T-helper 2 cell treated with Interferon-gamma antibody and Interleukin-4, amounts not matched to agents 100 ng/mL and 5 ng/mL, for 36 hours (primary cell): ENCODE data around the gene FOXN3. TPM values are rescaled to one million over a fixed set of nuclear protein-coding genes. Genes with fewer than 3 reads are reported as not detected.

ENCODE experiments used
- intact Hi-C: fragments of 100-400 bp; cut with micrococcal nuclease; formaldehyde crosslinking; loops from one replicate; pipeline ENCODE4 v1.15.1; 2023
- total RNA-seq: library from RNA; stranded (reverse); gene quantifications from 2 replicates; pipeline ENCODE4 v1.2.3, GENCODE V29; 2022

FOXN3 gene
- total RNA-seq, 1 donor from 2014 or later = 109 TPM

DNA sequence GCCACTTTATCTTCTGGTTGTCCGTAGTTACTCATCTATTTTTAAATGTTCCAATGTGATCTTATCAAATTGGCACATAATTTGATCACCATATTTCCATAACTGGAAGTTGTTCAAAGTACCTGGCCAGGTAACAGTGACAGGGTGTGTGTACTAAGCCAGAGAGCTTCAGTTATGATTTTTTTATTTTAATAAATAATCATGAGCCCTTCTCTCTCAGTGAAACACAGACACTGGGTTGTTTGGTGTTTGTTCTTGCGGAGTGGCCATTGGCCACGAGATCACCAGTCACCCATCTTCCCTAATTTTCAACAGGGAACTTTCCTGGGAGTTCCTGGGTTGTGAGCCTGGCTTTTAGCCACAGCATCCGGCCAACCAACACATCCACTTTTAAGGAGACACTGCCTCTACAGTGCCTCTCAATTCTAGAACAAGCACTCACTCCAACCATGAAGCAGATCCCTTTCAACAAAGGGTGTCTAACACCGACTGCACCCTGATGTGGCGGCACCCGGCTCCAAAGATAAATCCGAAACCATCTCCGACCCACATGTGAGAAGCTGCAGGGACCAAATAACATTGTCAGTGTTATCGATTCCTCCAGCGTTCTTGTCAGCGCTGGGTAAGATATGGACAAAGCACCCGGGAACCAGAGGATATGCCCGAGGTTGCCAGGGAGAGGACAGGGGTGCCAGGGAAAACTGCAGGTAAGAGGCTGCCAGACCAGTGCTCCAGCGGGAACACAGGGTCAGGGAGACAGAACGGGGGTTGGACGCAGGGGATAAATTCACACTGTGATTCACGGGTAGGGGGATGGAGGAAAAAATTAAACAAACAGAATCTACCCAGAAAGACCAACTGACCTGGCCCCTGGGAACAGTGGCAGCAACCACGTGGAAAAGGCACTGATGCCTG lies 49.9 kb downstream of the FOXN3 start:
- intact Hi-C loops = no loop called here

DNA sequence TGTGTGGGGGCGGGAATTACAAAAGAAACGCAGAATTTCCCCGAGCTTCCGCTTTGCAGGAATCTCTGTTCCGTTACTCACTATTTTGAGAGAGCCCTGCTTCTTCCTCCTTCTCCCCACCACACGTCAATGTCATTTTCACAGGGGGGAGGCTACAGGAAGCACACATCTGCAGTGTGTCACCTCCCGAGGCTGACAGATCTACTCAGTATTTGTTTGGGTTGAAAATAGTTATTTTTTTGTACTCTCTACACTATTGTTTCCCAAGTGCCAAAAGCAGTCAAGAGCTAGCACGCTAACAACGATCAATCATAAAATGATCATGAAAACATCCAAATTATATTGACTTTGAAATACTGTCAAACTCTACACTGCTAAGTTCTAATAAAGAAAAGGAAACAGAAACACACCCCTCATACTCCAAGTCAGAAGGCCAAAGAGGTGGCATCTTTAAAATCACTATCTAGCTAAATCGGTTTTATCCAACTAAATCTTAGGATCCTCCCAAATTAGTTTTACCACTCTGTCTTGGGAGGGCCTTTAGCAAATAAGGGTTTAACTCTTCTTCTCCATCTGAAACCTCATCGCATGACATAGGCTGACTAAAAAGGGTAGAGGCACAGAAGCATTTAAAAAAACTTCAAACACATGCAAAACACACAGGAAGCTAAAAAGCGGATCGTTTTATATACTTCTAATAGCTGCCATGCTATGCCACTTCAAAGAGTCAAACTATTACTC lies 51.8 kb downstream of the FOXN3 start:
- intact Hi-C loops = loop anchor here (2.0 kb wide), 1 partner anchor 52 kb away; the partner anchor contains the start of gene FOXN3

GRCh38 chr14:89364316-89364715 lies 52.7 kb downstream of the FOXN3 start:
- intact Hi-C loops = loop anchor here (2.0 kb wide), 1 partner anchor 52 kb away; the partner anchor contains the start of gene FOXN3

DNA sequence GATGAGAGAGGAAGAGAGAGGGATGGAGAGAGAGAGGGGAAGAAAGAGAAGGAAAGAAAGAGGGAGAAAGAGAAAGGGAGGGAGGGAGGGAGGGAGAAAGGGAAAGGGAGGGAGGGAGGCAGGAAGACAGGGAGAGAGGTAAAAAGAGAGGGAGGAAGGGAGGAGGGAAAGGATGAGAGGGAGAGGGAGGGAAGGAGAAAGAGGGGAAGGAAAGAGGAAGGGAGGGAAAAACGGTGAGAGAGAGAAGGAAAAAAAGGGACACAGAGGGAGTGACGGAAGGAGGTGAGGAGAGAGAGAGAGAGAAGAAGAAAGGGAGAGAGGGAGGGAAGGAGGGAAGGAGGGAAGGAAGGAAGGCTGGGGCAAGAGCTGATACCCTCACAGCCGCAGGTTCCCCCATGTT lies 56.8 kb downstream of the FOXN3 start:
- intact Hi-C loops = no loop called here

DNA sequence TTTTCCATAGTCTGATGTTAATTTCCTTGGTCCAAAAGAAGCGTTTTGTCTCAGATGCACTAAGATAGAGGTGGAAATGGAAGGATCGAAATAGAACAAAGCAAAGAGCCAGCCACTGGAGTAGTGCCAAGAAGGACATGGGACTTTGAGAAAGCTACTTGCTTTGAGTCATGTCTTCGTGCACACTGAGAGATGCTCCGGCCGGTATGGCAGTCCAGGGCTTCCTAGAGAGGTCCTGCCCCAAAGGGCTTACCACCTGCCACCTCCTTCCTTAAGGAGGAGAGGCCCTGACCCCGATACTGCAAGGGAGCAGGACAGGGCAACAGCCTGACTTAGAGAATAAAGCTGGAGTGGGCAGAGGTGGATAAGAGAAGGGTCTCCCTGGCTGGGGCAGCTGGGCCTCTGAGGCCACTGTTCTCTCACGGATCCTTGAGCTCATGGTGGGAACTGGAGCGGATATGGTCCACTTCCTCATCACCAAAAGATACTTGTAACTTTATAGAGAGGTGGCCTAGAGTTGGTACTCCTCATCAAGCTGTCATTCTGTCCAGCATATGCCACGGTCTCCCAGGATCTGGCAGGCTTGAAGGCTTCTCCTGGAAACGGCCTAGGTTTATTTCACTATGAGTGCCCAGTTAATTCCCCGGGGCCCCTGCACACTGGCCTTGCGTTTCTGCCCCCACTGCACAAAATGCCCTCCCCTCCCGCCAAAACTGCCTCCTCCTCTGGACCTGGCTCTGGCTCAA lies 57.4 kb downstream of the FOXN3 start:
- intact Hi-C loops = no loop called here

DNA sequence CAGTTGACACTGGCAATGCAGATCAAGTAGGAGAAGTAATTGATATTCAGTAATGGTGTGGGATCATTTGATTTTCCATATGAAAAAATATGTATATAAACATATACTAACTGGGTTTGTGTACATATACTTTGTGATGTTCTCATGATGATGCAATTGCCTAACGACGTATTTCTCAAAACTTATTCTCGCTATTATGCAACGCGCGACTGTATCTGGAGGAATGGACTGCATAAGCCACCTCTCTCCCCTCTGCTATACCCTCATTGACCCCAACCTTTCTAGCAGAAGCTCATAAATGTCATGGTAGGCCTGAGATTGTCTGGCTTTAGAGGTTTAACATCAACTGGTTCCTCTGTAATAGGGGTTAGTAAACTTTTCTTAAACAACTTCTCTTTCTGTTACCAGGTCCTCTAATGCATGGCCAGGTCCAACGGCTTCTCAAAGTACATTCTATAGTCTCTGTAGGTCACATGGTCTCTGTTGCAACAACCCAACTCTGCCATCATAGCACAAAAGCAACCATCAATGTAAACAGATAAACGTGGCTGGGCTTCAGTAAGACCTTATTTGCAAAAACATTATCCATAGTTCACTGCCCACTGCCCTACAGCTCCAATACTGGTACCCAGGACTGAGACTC lies 59.3 kb downstream of the FOXN3 start:
- intact Hi-C loops = no loop called here

DNA sequence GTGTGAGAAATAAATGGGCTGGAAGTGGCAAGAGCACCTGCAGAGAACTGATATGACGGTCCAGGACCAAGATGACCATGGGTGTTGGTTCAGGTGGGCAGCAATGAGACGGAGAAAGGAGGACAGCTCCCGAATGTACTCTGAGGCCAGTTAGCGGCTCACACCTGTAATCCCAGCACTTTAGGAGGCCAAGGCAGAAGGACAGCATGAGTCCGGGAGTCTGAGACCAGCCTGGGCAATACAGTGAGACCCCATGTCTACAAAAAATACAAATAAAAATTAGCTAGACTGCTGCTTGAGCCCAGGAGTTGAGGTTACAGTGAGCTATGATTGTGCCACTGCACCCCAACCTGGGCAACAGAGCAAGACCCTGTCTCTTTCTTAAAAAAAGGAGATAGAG lies 60.1 kb downstream of the FOXN3 start:
- intact Hi-C loops = no loop called here

GRCh38 chr14:89356496-89356895 lies 60.5 kb downstream of the FOXN3 start:
- intact Hi-C loops = no loop called here

DNA sequence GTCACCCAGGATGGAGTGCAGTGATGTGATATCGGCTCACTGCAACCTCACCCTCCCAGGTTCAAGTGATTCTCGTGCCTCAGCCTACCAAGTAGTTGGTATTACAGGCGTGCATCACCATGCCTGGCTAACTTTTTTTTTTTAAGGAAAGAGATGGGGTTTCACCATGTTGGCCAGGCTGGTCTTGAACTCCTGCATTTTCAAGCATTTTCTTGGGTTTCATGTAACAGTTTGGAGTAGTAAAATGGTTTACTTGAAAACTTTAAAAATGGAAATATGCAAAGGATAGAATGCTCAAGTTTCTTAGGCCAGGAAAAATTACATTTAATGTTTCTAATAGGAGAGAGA lies 63.3 kb downstream of the FOXN3 start:
- intact Hi-C loops = no loop called here

DNA sequence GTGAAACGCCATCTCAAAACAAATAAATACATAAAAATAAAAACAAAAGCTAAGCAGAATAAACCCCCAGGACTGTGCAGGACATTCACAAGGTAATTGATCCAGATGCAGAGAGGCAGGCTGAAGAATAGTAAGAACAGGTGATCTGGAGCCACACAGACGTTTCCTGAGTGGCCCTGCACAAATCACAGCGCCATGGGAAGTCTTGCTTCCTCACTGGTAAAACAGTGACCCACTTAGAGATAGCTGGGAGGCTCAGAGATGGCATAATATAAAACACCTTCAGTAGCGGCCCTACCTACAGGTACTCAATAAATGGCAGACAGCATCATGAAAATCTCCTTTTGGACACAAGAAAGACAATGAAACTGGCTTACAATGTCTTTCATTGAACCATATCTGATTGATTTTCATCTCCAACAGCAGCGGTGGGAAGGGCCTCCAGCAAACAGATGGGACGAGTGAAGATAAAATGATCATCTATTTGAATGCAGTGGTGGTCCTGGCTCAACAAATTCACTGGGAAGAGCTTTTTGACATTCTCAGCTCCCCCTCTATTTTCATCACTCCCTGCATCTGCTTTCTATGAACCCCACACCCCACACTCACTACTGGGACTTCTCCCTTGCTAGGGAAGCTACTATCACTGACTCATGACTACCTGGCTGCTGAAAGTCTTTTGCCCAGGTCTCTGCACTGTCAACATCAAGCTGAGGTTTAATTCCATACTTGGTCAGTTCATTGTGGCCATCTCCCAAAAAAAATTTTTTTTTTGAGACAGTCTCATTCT lies 63.9 kb downstream of the FOXN3 start:
- intact Hi-C loops = no loop called here

- intact Hi-C loops = no loop called here
These were observed 65.3 kb downstream of the FOXN3 start for GRCh38 chr14:89351516-89352404.

DNA sequence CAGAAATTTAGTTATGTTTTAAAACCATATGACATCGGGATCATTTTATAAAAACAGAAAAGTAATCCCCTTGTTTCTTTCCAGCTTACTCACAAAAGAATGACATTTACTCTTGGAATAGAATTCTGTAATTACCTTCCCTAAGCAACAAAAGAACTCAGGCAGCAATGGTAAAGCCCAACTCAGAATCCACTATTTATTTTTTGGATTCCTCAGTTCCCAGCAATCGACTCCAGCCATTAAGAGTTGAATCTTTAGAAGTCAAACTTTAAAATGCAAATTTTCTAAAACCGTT lies 65.9 kb downstream of the FOXN3 start:
- intact Hi-C loops = no loop called here

- intact Hi-C loops = no loop called here
These were observed 66.9 kb downstream of the FOXN3 start for GRCh38 chr14:89350152-89350551.

DNA sequence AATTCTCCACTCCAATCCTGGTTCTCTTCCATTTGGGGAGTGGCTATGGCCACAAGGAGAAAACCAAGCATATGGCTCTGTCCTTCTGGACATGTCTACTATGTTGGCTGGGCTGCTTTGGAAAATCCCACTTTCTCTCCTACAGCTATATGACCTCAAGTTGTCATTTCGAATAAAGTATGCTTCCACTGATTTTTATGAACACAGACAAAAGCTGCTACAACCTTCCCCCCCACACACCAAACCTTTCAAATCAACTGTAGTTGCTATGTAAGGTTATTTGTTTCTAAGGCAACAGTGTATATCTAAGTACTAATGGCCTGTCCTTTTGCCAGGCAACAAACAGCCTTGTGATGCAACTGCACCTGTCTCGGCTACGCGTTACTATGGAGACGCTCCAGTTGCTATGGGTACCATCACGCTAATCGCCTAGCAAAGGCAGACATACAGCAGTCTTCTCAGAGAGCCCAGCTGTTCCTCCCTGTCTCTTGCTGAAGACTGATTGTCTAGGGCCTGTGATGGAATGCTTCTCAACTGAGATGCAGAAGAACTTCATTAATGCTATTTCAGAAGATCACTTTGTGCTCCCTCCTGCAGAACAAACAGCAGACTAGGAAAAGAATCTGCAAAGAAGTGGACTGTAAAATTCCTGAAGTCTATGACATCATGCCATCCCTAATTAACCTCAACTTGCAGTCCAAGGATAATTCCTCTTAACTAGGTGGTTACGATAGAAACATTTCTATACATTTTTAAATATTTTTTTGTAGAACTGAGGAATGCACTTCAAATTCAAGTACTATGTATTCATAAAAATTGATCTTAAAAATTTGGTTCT lies 67.6 kb downstream of the FOXN3 start:
- intact Hi-C loops = no loop called here

- intact Hi-C loops = no loop called here
These were observed 68.3 kb downstream of the FOXN3 start for GRCh38 chr14:89348722-89349121.

GRCh38 chr14:89347885-89348284 lies 69.1 kb downstream of the FOXN3 start:
- intact Hi-C loops = no loop called here

GRCh38 chr14:89344920-89345254 lies 72.1 kb downstream of the FOXN3 start:
- intact Hi-C loops = no loop called here

DNA sequence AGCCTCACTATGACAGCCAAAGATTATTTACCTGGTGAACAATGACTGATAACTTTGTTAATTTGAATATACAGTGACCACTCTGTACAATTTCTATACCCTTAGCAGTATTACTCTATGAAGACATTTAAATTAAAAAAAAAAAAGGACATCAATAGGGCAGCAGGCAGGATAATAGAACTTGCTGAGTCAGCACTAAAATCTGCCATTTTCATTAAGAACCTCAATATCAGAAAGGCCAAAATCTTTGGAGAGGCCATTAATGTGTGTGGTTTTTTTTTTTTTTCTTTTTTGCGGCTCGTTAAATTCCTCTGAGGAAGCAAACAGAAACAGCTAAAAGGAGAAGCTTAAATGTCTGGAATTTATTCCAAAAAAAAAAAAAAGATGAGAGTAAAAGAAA lies 73.7 kb downstream of the FOXN3 start:
- intact Hi-C loops = no loop called here

- intact Hi-C loops = no loop called here
These were observed 75.0 kb downstream of the FOXN3 start for GRCh38 chr14:89342049-89342448.
